HG03457 (cell line): ENCODE measurements around the gene ATXN1L.
A peak's percentile ranks its signal among the peaks of the same experiment; 100 is the strongest.
"Not testable (repeated sequence)": the region's sequence is repeated elsewhere in the genome, so short reads cannot be mapped to it uniquely, and the experiment has no call there.

Experiments used
- ATAC-seq: cut with Tn5 transposase; IDR thresholded peaks from one replicate; pipeline ENCODE4 v1.9.1; 2021; ENCODE audit warnings: moderate number of reproducible peaks; ENCODE audit not compliant: unreplicated experiment

The ATXN1L gene

GRCh38 chr16:71885261-71885650, 39.5 kb downstream of the ATXN1L start:
- ATAC-seq, result no peak

GRCh38 chr16:71889147-71889546, 43.4 kb downstream of the ATXN1L start:
- no peak for ATAC-seq

- no peak for ATAC-seq
These were observed 48.1 kb downstream of the ATXN1L start for GRCh38 chr16:71893888-71894228.

- peak; percentile 12 for ATAC-seq
These were observed 48.6 kb downstream of the ATXN1L start for GRCh38 chr16:71894229-71894920.

- ATAC-seq, result peak; percentile 56
These were observed 49.3 kb downstream of the ATXN1L start, which contains the start of gene IST1 for GRCh38 chr16:71894921-71895678. TSS of gene IST1 (plus strand) at chr16:71895531. CDS start at chr16:71915641, 20,110 bp downstream.

GRCh38 chr16:71895679-71896365, 50.0 kb downstream of the ATXN1L start:
- ATAC-seq, result peak; percentile 31

- ATAC-seq, result no peak
These were observed 51.1 kb downstream of the ATXN1L start for GRCh38 chr16:71896764-71897368.

GRCh38 chr16:71899171-71899570, 53.4 kb downstream of the ATXN1L start:
- no peak for ATAC-seq

GRCh38 chr16:71902656-71903365, 57.0 kb downstream of the ATXN1L start:
- no peak for ATAC-seq

- ATAC-seq, result no peak
These were observed 57.8 kb downstream of the ATXN1L start for GRCh38 chr16:71903608-71904007.

- ATAC-seq, result no peak
These were observed 58.5 kb downstream of the ATXN1L start for GRCh38 chr16:71904239-71904638.

- not testable (repeated sequence) for ATAC-seq
These were observed 60.0 kb downstream of the ATXN1L start for GRCh38 chr16:71905765-71906164.
